ENCODE data around the gene ANO1.

The ANO1 gene

DNA sequence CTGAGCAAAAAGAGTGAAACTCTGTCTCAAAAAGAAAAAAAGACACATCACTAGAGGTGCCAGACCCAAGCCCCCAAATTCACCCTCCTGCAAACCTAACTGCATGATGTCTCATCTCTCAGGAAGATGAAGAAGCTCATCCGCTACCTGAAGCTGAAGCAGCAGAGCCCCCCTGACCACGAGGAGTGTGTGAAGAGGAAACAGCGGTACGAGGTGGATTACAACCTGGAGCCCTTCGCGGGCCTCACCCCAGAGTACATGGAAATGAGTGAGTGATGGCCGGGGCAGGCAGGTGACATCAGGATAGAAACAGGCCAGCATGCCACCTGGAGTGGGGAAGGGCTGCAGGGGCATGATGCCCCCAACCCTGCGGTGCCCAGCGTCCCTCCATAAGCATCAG lies 89.0 kb downstream of the ANO1 start:
- DNase-seq (ENCODE audit: low spot score): no peak

- DNase-seq (ENCODE audit: low spot score): no peak
Observed at GRCh38 chr11:70167723-70168404, 89.7 kb downstream of the ANO1 start.

GRCh38 chr11:70168405-70168754 lies 90.3 kb downstream of the ANO1 start:
- DNase-seq (ENCODE audit: low spot score): no peak

GRCh38 chr11:70169127-70169526 lies 91.0 kb downstream of the ANO1 start:
- no peak for DNase-seq (ENCODE audit: low spot score)

DNA sequence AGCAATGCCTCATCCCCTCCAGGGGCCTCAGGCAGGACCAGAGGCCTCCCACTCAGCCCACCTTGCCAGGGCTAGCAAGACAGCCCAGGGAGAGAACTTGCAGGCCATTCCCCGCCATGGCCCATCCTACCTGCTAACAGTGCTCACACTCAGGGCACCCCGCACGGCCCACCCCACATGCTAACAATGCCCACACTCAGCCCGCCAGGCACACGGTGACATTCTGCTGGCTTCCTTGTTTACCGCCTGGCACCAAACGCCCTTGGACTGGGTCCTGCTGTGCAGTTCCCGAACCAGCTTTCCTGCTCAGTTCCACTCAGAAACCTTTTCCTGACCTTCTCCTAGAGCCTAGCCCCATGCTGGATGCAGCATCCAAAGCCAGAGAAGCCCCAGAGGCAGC lies 91.5 kb downstream of the ANO1 start:
- no peak for DNase-seq (ENCODE audit: low spot score)

- DNase-seq (ENCODE audit: low spot score): no peak
Observed at GRCh38 chr11:70170596-70171210, 92.6 kb downstream of the ANO1 start.

DNA sequence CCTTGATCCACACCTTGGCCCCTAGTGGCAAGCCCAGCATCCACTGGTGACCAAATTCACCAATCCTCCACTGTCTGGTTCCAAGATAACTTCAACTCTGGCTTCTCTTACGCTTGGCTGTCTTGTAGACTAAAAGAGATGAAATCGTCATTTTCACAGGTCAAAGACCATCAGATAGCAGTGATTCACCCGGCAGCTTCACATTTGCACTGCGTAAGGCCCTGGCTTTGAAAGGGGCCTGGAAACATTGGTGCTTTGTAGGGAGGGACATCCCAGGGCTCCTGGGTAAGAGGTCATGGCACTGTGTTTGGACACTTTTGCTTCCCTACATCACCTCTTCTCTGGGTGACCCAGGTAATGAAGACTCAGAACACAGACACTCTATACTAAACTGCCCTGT lies 94.9 kb downstream of the ANO1 start:
- DNase-seq (ENCODE audit: low spot score): no peak

DNA sequence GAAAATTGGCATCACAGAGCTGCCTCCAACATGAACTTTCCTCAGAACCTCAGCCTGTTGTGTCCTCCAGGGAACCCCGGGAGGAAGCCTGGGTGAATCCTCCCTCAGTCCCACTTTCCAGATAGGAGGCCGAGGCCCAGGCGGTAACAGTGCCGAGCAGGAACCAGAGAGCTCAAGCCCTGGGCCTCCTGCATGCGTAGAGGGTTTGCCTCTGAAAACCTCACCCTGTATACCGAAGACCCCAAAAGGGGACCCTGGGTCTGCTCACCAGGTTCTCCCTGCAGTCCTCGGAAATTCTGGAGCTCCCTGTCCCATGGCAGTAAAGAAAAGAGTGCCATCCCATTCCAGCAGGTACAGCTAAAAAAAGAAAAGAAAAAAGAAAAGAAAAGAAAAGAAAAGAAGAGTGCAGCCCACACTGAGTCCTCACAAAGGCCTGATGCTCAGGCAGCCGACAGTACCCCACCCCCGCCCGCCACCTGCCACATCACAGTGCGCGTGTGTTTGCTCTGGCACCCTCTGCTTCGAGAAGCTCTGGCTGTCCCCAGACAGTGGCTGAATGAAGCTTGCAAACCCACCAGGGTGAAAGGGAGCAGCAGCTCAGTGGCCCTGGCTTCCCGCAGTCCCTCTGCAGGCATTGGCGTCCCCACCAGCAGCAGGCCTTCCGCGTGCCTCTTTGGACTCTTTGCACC lies 96.6 kb downstream of the ANO1 start:
- DNase-seq (ENCODE audit: low spot score): no peak

- DNase-seq (ENCODE audit: low spot score): no peak
Observed at GRCh38 chr11:70175236-70175698, 97.2 kb downstream of the ANO1 start.

- DNase-seq (ENCODE audit: low spot score): peak; percentile 67
Observed at GRCh38 chr11:70176940-70177689, 99.0 kb downstream of the ANO1 start.

DNA sequence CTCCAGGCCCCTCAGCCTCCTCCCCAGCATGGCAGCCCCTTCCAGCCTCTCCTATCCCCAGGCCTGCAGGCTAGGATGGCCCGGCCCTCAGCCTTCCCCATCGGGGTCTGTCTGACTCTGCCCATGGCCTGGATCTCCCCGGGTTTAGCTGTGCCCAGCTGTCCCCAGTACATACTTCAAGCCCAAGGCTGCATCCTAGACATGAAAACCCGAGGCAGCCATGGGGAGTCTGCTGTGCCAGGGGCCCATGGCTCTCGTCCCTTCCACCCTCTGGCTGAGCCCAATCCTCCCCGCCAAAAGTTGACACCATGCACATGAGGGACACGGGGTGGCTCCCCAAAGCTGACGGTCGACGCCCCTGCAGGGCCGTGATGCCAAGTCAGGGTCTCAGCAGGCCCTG lies 102.8 kb downstream of the ANO1 start:
- no peak for DNase-seq (ENCODE audit: low spot score)

DNA sequence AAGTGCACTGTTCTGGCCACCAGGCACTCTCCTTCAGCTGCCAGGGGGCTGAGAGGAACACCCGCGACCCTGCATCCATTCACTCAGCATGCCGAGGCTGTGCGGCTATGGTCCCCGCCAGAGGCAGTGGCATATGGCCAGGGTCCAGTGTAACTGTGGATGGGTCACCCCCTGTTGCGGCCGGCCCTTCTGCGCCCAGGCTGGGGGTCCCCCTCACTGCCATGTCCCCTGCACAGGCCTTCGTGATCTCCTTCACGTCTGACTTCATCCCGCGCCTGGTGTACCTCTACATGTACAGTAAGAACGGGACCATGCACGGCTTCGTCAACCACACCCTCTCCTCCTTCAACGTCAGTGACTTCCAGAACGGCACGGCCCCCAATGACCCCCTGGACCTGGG lies 104.1 kb downstream of the ANO1 start:
- no peak for DNase-seq (ENCODE audit: low spot score)

- no peak for DNase-seq (ENCODE audit: low spot score)
Observed at GRCh38 chr11:70183032-70183431, 104.9 kb downstream of the ANO1 start.

DNA sequence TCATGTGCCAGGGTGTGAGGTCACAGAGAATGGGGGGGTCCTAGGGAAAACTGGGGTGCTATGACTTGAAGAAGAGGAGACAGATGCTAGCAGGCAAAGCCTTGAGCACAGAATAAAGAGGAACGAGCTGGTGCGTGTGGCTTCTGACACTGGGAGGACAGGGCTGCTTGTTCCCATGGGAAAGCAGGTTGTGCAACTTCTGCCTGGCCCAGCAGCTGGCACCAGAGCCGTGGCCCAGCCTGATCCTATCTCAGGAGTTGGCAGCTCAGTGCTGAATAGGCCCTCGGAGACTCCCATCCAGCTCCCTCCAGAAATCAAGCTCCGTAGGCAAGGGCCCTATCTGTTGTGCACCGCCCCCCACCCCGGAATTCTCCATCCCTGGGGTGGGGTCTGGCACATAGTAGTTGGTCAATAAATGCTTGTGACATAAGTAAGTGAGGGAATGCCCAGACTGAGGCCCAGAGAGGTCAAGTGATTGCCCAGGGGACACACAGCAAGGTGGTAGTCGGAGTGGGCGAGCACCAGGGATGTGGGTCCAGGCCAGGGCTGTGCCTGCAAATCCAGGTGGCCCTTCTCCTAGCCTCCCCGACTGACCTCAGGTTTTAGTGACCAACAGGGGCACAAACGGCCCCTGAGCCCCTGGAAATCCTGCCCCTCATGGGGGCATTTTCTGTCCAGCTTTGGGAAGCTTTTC lies 105.5 kb downstream of the ANO1 start:
- no peak for DNase-seq (ENCODE audit: low spot score)

DNA sequence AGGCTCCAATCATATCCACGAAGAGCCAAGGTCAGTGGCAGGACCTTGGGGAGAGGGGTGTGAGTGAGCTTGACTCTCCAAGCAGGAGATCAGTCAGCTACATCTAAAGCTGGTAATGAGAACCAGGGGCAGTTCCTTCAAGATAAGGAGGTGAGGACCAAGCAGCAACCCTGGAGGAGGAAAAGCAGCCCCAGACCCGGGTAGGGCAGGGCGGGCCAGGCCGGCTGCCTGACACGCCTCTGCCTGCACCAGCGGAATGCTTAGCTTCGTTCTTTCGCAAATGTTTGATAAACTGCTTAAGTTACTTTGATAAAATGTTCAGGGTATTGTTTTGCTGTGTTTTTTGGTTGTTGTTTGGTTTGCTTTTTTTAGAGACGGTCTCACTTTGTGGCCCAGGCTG lies 106.3 kb downstream of the ANO1 start:
- DNase-seq (ENCODE audit: low spot score): no peak

DNA sequence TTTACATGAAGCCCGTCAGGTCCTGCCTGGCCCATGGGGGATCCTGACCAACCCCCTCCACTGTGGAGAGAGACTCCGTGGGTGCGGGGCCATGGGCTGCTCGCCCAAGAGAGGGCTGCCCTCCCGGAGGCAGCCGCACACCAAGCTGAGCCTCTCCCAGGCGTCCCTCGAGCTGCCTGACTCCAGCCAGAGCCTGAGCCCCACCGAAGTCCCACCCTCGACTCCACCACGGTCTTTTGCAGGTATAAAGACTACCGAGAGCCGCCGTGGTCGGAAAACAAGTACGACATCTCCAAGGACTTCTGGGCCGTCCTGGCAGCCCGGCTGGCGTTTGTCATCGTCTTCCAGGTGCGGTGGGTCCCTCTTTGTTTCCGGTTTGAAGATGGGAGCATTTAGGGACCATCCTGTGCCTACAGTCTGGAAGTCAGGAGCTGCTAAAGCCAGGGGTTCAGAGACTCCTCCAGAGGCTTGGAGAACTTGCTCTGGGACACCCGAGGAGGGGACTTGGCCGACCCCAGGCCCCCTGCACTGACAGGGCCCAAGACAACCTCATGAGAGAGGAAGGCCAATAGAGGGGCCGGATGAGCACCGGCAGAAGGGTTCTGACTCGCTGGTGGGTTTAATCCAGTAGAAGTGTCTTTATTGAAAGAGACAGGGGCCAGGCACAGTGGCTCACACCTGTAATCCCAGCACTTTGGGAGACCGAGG lies 107.4 kb downstream of the ANO1 start:
- DNase-seq (ENCODE audit: low spot score): no peak

DNA sequence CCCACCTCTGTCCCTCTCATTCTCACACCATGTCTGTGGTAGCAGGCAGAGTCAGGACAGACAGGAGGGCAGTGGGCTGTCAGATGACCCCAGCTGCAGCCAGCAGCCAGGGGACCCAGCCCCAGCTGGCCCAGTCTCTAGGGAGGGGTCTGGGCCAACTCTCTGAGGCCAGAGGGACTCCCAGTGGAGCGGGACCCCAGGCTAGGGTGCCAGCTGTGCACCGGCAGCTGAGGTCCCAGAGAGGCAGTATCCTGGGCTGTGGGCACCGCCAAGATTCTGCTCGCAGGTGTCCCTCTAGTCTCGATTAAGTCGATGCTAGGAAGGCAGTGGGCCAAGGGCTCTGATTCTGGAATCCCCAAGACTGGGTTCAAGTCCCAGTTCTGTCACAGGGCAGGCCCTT lies 108.3 kb downstream of the ANO1 start:
- DNase-seq (ENCODE audit: low spot score): no peak

DNA sequence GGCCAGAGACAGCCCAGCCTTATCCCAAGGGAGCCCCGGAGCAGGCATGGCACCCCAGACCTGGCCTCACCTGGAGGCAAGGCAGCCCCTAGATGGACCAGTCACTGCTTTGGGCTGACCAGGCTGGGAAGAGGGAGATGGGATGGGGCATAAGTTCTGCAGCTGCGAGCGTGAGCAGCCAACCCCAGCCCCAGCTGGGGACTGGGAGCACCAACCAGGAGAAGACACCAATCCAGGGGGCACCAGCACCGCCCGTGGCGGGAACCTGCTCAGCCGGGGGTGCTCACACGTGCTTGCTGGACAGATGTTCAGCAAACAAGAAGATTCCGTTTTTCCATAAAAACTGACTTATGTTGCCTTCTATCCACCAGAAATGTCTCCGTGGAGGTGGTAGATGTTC lies 108.8 kb downstream of the ANO1 start:
- no peak for DNase-seq (ENCODE audit: low spot score)

GRCh38 chr11:70187771-70188170 lies 109.7 kb downstream of the ANO1 start:
- DNase-seq (ENCODE audit: low spot score): no peak

DNA sequence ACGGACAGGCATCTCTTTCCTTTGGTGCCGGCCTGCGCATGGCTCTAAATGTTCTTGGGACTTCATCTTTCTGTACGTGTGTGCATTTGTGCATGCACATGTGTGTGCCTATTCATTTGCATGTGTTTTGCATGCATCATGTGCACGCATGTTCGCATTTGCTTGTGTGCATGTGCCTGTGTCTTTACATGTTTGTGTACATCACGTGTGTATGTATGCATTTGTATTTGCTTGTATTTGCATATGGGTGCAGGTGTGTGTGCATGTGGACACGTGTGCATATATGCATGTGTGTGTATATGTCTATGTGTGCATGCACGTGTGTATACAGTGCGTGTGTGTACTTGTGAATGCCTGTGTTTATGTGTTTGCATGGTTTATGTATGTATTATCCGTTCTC lies 111.5 kb downstream of the ANO1 start:
- DNase-seq (ENCODE audit: low spot score): no peak

- peak; percentile 86 for DNase-seq (ENCODE audit: low spot score)
Observed at GRCh38 chr11:70191495-70192140, 113.5 kb downstream of the ANO1 start.
